OCI-LY3 (cell line): ENCODE measurements around the gene MED26.
"Not testable (repeated sequence)": the region's sequence is repeated elsewhere in the genome, so short reads cannot be mapped to it uniquely, and the experiment has no call there.

Experiments used
- H2AFZ ChIP-seq: fragments of 200-600, 300-600 bp; shearing (Covaris generic); 2 replicates; pipeline ENCODE4 v1.6.0; 2014; ENCODE audit warnings: antibody characterized with exemption, low read depth, low read length
- H3K27ac ChIP-seq: fragments of 200-600, 300-600 bp; sonication (generic); 2 replicates; pipeline ENCODE4 v1.5.1; 2014; ENCODE audit warnings: mild to moderate bottlenecking, low read length, moderate library complexity, mixed read lengths
- H3K27me3 ChIP-seq: fragments of 200-600, 300-600 bp; sonication (generic); 2 replicates; pipeline ENCODE4 v1.6.1; 2014; ENCODE audit warnings: low read depth, low read length, mixed read lengths
- H3K36me3 ChIP-seq: fragments of 200-600, 300-600 bp; sonication (generic); replicated peaks from 2 replicates; pipeline ENCODE3; 2014; ENCODE audit warnings: low read depth, low read length, mixed read lengths
- H3K4me1 ChIP-seq: fragments of 300-600, 200-600 bp; sonication (generic); 2 replicates; pipeline ENCODE4 v1.6.1; 2014; ENCODE audit warnings: low read length, mixed read lengths
- H3K4me2 ChIP-seq: fragments of 200-600, 300-600 bp; sonication (generic); 2 replicates; pipeline ENCODE4 v1.6.1; 2014; ENCODE audit warnings: low read length, mixed read lengths
- H3K4me3 ChIP-seq: fragments of 300-600, 200-600 bp; sonication (generic); 2 replicates; pipeline ENCODE4 v1.5.1; 2014; ENCODE audit warnings: antibody characterized with exemption, mild to moderate bottlenecking, low read length, moderate library complexity
- H3K79me2 ChIP-seq: fragments of 300-600, 200-600 bp; shearing (Covaris generic); 2 replicates; pipeline ENCODE4 v1.6.1; 2014; ENCODE audit warnings: mild to moderate bottlenecking, low read length, mixed read lengths
- H3K9ac ChIP-seq: fragments of 300-600, 200-600 bp; shearing (Covaris generic); 2 replicates; pipeline ENCODE4 v1.6.0; 2014; ENCODE audit warnings: mild to moderate bottlenecking, low read length, moderate library complexity
- H3K9me3 ChIP-seq: fragments of 200-600, 300-600 bp; shearing (Covaris generic); 2 replicates; pipeline ENCODE4 v1.6.1; 2014; ENCODE audit warnings: low read length, mixed read lengths; ENCODE audit not compliant: insufficient read depth
- H4K20me1 ChIP-seq: fragments of 200-600, 300-600 bp; sonication (generic); 2 replicates; pipeline ENCODE4 v1.6.1; 2016; ENCODE audit warnings: low read length, mixed read lengths; ENCODE audit not compliant: insufficient read depth
- CTCF ChIP-seq: fragments of 200-600, 300-600 bp; sonication (generic); IDR thresholded peaks from 2 replicates; pipeline ENCODE4 v1.5.1; 2014; ENCODE audit warnings: antibody characterized with exemption, low read length, low read depth
- EZH2phosphoT487 ChIP-seq: fragments of 200-600 bp; shearing (Covaris generic); IDR thresholded peaks from 2 replicates; pipeline ENCODE4 v1.6.1; 2018; ENCODE audit warnings: antibody characterized with exemption, mixed run types, low read depth

MED26 gene

GRCh38 chr19:16673231-16673630 lies 45.2 kb upstream of the MED26 start:
- no peaks in the 10 kb centered on the region for H3K79me2 ChIP-seq
- H4K20me1 ChIP-seq, result no peaks in the 10 kb centered on the region
- no peaks in the 10 kb centered on the region for H3K27me3 ChIP-seq
- H2AFZ ChIP-seq, result no peak overlapping the region
- no peak for TF ChIP-seq CTCF
- no peak for TF ChIP-seq EZH2phosphoT487
- no peak overlapping the region for H3K4me3 ChIP-seq
- H3K36me3 ChIP-seq, result no peaks in the 10 kb centered on the region
- no peak overlapping the region for H3K9ac ChIP-seq
- H3K27ac ChIP-seq, result no peak overlapping the region
- H3K4me2 ChIP-seq, result no peak overlapping the region
- no peaks in the 10 kb centered on the region for H3K4me1 ChIP-seq
- no peaks in the 10 kb centered on the region for H3K9me3 ChIP-seq

GRCh38 chr19:16671652-16672274 lies 43.8 kb upstream of the MED26 start:
- Histone ChIP-seq H3K27ac (no peak overlapping the region), H3K4me2 (no peak overlapping the region), H3K27me3 (no peaks in the 10 kb centered on the region), H3K4me3 (no peak overlapping the region), H3K9ac (no peak overlapping the region), H3K4me1 (no peaks in the 10 kb centered on the region), H3K79me2 (no peaks in the 10 kb centered on the region), H4K20me1 (no peaks in the 10 kb centered on the region), H3K9me3 (no peaks in the 10 kb centered on the region), H3K36me3 (no peaks in the 10 kb centered on the region), H2AFZ (no peak overlapping the region)
- no peak for TF ChIP-seq CTCF
- no peak for TF ChIP-seq EZH2phosphoT487

GRCh38 chr19:16670291-16670690 lies 42.3 kb upstream of the MED26 start:
- no peaks in the 10 kb centered on the region for H3K36me3 ChIP-seq

GRCh38 chr19:16668702-16669101 lies 40.7 kb upstream of the MED26 start:
- H3K4me3 ChIP-seq, H3K27me3 ChIP-seq, H2AFZ ChIP-seq, H3K9ac ChIP-seq, H3K9me3 ChIP-seq, H3K36me3 ChIP-seq, H3K79me2 ChIP-seq, H3K27ac ChIP-seq, H4K20me1 ChIP-seq, H3K4me2 ChIP-seq, H3K4me1 ChIP-seq: not testable (repeated sequence)

More at GRCh38 chr19:16670291-16670690, 42.3 kb upstream of the MED26 start:
- no peak overlapping the region for H3K9ac ChIP-seq
- no peaks in the 10 kb centered on the region for H3K79me2 ChIP-seq
- H2AFZ ChIP-seq, result no peak overlapping the region
- no peak for TF ChIP-seq CTCF
- TF ChIP-seq EZH2phosphoT487, result no peak
- no peak overlapping the region for H3K4me2 ChIP-seq
- no peaks in the 10 kb centered on the region for H3K27me3 ChIP-seq
- no peak overlapping the region for H3K27ac ChIP-seq
- H3K4me3 ChIP-seq, result no peak overlapping the region
- H3K4me1 ChIP-seq, result no peaks in the 10 kb centered on the region
- H3K9me3 ChIP-seq, result no peaks in the 10 kb centered on the region
- no peaks in the 10 kb centered on the region for H4K20me1 ChIP-seq
